Endothelial cell (in vitro differentiated cells): ENCODE measurements around the gene RAB5IF. TPM values are rescaled to one million over a fixed set of nuclear protein-coding genes. Genes with fewer than 3 reads are reported as not detected.
"Not testable (repeated sequence)": the region's sequence is repeated elsewhere in the genome, so short reads cannot be mapped to it uniquely, and the experiment has no call there.

Experiments used
- DNase-seq: peaks from one replicate; pipeline ENCODE4 v3.0.0; 2021; ENCODE audit warnings: low spot score
- H3K27ac Mint-ChIP-seq: one replicate; pipeline ENCODE4 v1.8.0; 2021; ENCODE audit warnings: mixed read lengths, inconsistent platforms; ENCODE audit not compliant: unreplicated experiment
- H3K27me3 Mint-ChIP-seq: one replicate; pipeline ENCODE4 v1.8.0; 2021; ENCODE audit warnings: mild to moderate bottlenecking, moderate library complexity, mixed read lengths, inconsistent platforms; ENCODE audit not compliant: unreplicated experiment
- H3K36me3 Mint-ChIP-seq: one replicate; pipeline ENCODE4 v1.8.0; 2021; ENCODE audit warnings: mild to moderate bottlenecking, low read depth, mixed read lengths, inconsistent platforms; ENCODE audit not compliant: unreplicated experiment
- H3K4me1 Mint-ChIP-seq: one replicate; pipeline ENCODE4 v1.8.0; 2021; ENCODE audit warnings: mild to moderate bottlenecking, mixed read lengths, inconsistent platforms; ENCODE audit not compliant: unreplicated experiment
- H3K4me3 Mint-ChIP-seq: one replicate; pipeline ENCODE4 v1.8.0; 2021; ENCODE audit warnings: mild to moderate bottlenecking, mixed read lengths, inconsistent platforms; ENCODE audit not compliant: unreplicated experiment
- H3K9me3 Mint-ChIP-seq: one replicate; pipeline ENCODE4 v1.8.0; 2021; ENCODE audit warnings: mixed read lengths, inconsistent platforms; ENCODE audit not compliant: unreplicated experiment
- total RNA-seq: library from RNA; stranded (reverse); fragmentation: NEBNext Ultra II Directional; extraction: Animal tissue kit (Norgen Biotek cat#: 25700); gene quantifications from one replicate; pipeline ENCODE4 v1.2.1, GENCODE V29; 2021; ENCODE audit not compliant: unreplicated experiment
- TF ChIP-seq, protein P1 (sequence below): fragments of 200-600 bp; sonication (generic); IDR thresholded peaks from one replicate; pipeline ENCODE4 v1.5.0; 2021; ENCODE audit warnings: antibody characterized with exemption; ENCODE audit not compliant: unreplicated experiment

The RAB5IF gene
- total RNA-seq, 1 donor from 2014 or later, result 112 TPM

DNA sequence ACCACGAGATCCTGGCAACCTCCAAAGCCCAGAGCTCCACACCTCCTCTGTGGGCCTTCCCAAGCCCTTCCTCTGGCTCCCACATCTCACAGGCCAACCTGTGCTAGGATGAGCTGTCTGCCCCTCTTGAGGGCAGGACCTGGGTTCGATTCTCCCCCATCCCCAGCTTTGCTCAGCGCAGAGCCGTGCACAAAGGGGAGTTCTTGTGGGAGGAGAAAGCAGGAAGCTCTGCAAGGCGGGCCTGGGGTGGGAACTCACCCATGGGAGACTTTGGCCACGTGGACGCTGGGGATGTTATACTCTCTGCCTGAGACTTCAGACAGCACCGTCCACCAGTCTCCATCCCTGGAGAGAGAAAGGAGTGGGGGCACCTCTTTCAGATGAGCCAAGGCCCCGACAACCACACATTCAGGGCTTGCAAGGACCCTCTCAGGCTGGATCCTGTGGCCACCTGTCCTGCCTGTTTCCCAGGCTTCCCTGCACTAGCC lies 27.8 kb downstream of the RAB5IF start:
- H3K27me3 Mint-ChIP-seq, result peaks cover 3% of the 10 kb centered on the region
- TF ChIP-seq, protein P1, sequence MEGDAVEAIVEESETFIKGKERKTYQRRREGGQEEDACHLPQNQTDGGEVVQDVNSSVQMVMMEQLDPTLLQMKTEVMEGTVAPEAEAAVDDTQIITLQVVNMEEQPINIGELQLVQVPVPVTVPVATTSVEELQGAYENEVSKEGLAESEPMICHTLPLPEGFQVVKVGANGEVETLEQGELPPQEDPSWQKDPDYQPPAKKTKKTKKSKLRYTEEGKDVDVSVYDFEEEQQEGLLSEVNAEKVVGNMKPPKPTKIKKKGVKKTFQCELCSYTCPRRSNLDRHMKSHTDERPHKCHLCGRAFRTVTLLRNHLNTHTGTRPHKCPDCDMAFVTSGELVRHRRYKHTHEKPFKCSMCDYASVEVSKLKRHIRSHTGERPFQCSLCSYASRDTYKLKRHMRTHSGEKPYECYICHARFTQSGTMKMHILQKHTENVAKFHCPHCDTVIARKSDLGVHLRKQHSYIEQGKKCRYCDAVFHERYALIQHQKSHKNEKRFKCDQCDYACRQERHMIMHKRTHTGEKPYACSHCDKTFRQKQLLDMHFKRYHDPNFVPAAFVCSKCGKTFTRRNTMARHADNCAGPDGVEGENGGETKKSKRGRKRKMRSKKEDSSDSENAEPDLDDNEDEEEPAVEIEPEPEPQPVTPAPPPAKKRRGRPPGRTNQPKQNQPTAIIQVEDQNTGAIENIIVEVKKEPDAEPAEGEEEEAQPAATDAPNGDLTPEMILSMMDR, result no peak
- peaks cover 11% of the 10 kb centered on the region for H3K4me1 Mint-ChIP-seq
- H3K27ac Mint-ChIP-seq, result no peak overlapping the region
- no peak for DNase-seq
- H3K36me3 Mint-ChIP-seq, result peaks cover 2% of the 10 kb centered on the region
- no peaks in the 10 kb centered on the region for H3K9me3 Mint-ChIP-seq
- no peak overlapping the region for H3K4me3 Mint-ChIP-seq

DNA sequence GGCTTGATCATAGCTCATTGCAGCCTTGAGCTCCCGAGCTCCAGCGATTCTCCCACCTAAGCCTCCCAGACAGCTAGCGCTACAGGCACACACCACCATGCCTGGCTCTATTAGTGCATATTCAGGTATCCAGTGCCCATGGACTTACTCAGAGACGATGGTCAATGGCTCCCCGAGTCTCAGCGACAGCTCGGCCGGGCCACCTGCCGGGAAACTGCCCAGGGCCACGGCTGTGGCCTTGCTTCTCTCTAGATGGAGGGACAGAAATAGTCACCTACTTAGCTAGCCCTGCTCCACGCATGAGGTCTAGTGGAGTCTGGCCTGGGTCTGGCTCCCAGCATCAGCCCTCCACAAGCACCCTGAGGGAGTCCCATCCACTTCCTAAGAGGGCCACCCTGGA lies 28.8 kb downstream of the RAB5IF start:
- Mint-ChIP-seq H3K27me3 (peaks cover 3% of the 10 kb centered on the region), H3K36me3 (peaks cover 2% of the 10 kb centered on the region), H3K9me3 (no peaks in the 10 kb centered on the region), H3K4me3 (no peak overlapping the region), H3K4me1 (peaks cover 11% of the 10 kb centered on the region), H3K27ac (no peak overlapping the region)
- TF ChIP-seq, protein P1, result no peak
- no peak for DNase-seq

DNA sequence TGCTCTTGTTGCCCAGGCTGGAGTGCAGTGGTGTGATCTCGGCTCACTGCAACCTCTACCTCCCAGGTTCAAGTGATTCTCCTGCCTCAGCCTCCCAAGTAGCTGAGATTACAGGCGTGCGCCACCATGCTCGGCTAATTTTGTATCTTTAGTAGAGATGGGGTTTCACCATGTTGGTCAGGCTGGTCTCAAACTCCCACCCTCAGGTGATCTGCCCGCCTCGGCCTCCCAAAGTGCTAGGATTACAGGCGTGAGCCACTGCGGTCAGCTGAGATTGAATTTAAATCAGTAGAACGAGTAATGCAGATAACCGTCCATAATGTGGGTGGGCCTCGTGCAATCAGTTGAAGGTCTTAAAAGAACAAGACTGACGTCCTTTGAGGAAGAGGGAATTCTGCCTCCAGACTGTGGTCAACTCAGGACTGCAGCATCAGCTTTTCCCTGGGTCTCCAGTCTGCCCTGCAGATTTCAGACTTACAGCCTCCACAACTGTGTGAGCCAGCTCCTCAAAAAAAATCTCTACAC lies 33.4 kb downstream of the RAB5IF start:
- DNase-seq, H3K36me3 Mint-ChIP-seq: not testable (repeated sequence)

DNA sequence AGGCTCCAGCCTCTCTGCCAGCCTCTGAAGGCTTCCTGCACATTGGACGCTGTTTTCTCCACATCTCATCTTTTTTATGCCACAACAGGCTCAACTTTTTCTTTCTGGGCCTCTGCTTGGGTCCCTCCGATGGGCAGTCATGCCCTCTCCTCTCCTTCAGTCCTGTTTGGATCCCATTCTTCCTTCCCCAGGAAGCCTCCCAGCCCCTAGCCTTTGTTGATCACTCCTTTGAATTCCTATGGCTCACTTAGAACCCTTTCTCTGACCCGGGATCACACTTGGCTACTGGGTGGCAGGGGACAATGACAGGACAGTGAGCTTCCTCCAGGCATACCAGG lies 35.9 kb downstream of the RAB5IF start:
- no peak overlapping the region for H3K27ac Mint-ChIP-seq

More for the DNA sequence above, 33.4 kb downstream of the RAB5IF start:
- not testable (repeated sequence) for H3K4me3 Mint-ChIP-seq, H3K9me3 Mint-ChIP-seq, H3K27me3 Mint-ChIP-seq, H3K4me1 Mint-ChIP-seq, H3K27ac Mint-ChIP-seq

DNA sequence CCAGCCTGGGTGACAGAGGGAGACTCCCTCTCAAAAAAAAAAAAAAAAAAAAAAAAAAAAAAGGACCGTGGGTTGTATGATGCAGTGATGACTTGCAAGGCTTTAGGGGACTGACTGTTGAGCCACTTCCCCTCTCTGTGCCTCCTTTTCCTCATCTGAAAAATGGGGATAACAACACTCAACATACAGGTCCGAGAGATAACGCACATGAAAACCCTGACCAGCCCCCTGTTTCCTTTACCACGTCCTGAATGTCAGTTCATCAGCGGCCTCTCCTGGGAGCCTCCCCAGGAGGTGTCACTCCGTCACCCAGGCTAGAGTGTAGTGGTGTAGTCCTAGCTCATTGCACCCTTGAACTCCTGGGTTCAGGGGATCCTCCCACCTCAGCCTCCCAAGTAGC lies 36.6 kb downstream of the RAB5IF start:
- Mint-ChIP-seq H3K4me3 (no peak overlapping the region), H3K27me3 (no peaks in the 10 kb centered on the region), H3K27ac (no peak overlapping the region), H3K36me3 (no peaks in the 10 kb centered on the region), H3K9me3 (no peaks in the 10 kb centered on the region), H3K4me1 (no peaks in the 10 kb centered on the region)
- no peak for DNase-seq
- TF ChIP-seq, protein P1, result no peak

More for the DNA sequence above, 35.9 kb downstream of the RAB5IF start:
- no peaks in the 10 kb centered on the region for H3K4me1 Mint-ChIP-seq
- TF ChIP-seq, protein P1, result no peak
- DNase-seq, result no peak
- H3K36me3 Mint-ChIP-seq, result no peaks in the 10 kb centered on the region
- no peak overlapping the region for H3K4me3 Mint-ChIP-seq
- no peaks in the 10 kb centered on the region for H3K9me3 Mint-ChIP-seq
- H3K27me3 Mint-ChIP-seq, result no peaks in the 10 kb centered on the region
